H9 (cell line): ENCODE measurements around the gene DLGAP4. TPM values are rescaled to one million over a fixed set of nuclear protein-coding genes. Genes with fewer than 3 reads are reported as not detected.

Experiments
- DNase-seq: peaks from one replicate; pipeline ENCODE4 v3.0.0-alpha.2; 2017
- H2AFZ ChIP-seq: one replicate; pipeline ENCODE4 v1.6.1; 2013; ENCODE audit warnings: mild to moderate bottlenecking, low read length, control low read depth, moderate library complexity
- H2AK5ac ChIP-seq: 2 replicates; pipeline ENCODE4 v1.6.1; 2013; ENCODE audit warnings: low read length, control low read depth, mixed read lengths; ENCODE audit not compliant: insufficient read length
- H2BK120ac ChIP-seq: one replicate; pipeline ENCODE4 v1.6.1; 2013; ENCODE audit warnings: low read depth, mild to moderate bottlenecking, low read length, control low read depth, inconsistent platforms; ENCODE audit not compliant: poor library complexity, severe bottlenecking
- H2BK12ac ChIP-seq: 2 replicates; pipeline ENCODE4 v1.6.1; 2013; ENCODE audit warnings: low read length, control low read depth, mixed read lengths, low read depth; ENCODE audit not compliant: insufficient read length
- H2BK15ac ChIP-seq: 2 replicates; pipeline ENCODE4 v1.6.1; 2013; ENCODE audit warnings: low read depth, low read length, control low read depth
- H2BK20ac ChIP-seq: one replicate; pipeline ENCODE4 v1.6.1; 2013; ENCODE audit warnings: low read depth, mild to moderate bottlenecking, low read length, control low read depth, inconsistent platforms; ENCODE audit not compliant: poor library complexity, severe bottlenecking
- H2BK5ac ChIP-seq: 2 replicates; pipeline ENCODE4 v1.6.1; 2013; ENCODE audit warnings: low read length, control low read depth, mixed read lengths; ENCODE audit not compliant: insufficient read length
- H3K14ac ChIP-seq: 2 replicates; pipeline ENCODE4 v1.6.1; 2013; ENCODE audit warnings: low read length, control low read depth; ENCODE audit not compliant: insufficient read depth
- H3K18ac ChIP-seq: 2 replicates; pipeline ENCODE4 v1.6.1; 2013; ENCODE audit warnings: low read depth, mild to moderate bottlenecking, mixed read lengths, low read length, control low read depth; ENCODE audit not compliant: insufficient read length
- H3K23ac ChIP-seq: 2 replicates; pipeline ENCODE4 v1.6.1; 2013; ENCODE audit warnings: low read length, control low read depth, mixed read lengths, low read depth; ENCODE audit not compliant: insufficient read length
- H3K23me2 ChIP-seq: 2 replicates; pipeline ENCODE4 v1.6.1; 2013; ENCODE audit warnings: low read depth, mild to moderate bottlenecking, mixed read lengths, low read length, control low read depth; ENCODE audit not compliant: insufficient read length, poor library complexity, severe bottlenecking
- H3K27ac ChIP-seq: 2 replicates; pipeline ENCODE4 v1.5.1; 2013; ENCODE audit warnings: low read length, control low read depth, mixed read lengths, low read depth; ENCODE audit not compliant: insufficient read length
- H3K27me3 ChIP-seq: 2 replicates; pipeline ENCODE4 v1.6.1; 2013; ENCODE audit warnings: low read length, control low read depth, inconsistent platforms; ENCODE audit not compliant: insufficient read depth
- H3K4ac ChIP-seq: 2 replicates; pipeline ENCODE4 v1.6.1; 2013; ENCODE audit warnings: low read depth, mild to moderate bottlenecking, control low read depth, inconsistent platforms, low read length, moderate library complexity
- H3K4me1 ChIP-seq: 2 replicates; pipeline ENCODE4 v1.6.1; 2013; ENCODE audit warnings: low read length, control low read depth, inconsistent platforms; ENCODE audit not compliant: insufficient read depth
- H3K4me2 ChIP-seq: 2 replicates; pipeline ENCODE4 v1.6.1; 2013; ENCODE audit warnings: low read length, control low read depth, mixed read lengths; ENCODE audit not compliant: insufficient read length, insufficient read depth
- H3K56ac ChIP-seq: 2 replicates; pipeline ENCODE4 v1.6.1; 2013; ENCODE audit warnings: low read depth, mild to moderate bottlenecking, mixed read lengths, low read length, control low read depth; ENCODE audit not compliant: insufficient read length
- H3K79me1 ChIP-seq: 2 replicates; pipeline ENCODE4 v1.6.1; 2013; ENCODE audit warnings: low read depth, mild to moderate bottlenecking, moderate library complexity, low read length, control low read depth, inconsistent platforms; ENCODE audit not compliant: insufficient read depth, poor library complexity, severe bottlenecking
- H3K79me2 ChIP-seq: 2 replicates; pipeline ENCODE4 v1.6.1; 2013; ENCODE audit warnings: low read length, control low read depth, inconsistent platforms; ENCODE audit not compliant: insufficient read depth
- H3K9ac ChIP-seq: 2 replicates; pipeline ENCODE4 v1.6.1; 2013; ENCODE audit warnings: low read length, control low read depth, mixed read lengths; ENCODE audit not compliant: insufficient read length; ENCODE audit errors: extremely low read depth
- H3K9me3 ChIP-seq: one replicate; pipeline ENCODE4 v1.6.1; 2013; ENCODE audit warnings: low read depth, low read length, inconsistent platforms; ENCODE audit not compliant: control insufficient read depth
- H3T11ph ChIP-seq: one replicate; pipeline ENCODE4 v1.6.1; 2013; ENCODE audit warnings: mild to moderate bottlenecking, low read length, control low read depth, inconsistent platforms
- H4K20me1 ChIP-seq: one replicate; pipeline ENCODE4 v1.6.1; 2013; ENCODE audit not compliant: control insufficient read depth, insufficient read length, insufficient read depth
- H4K5ac ChIP-seq: 2 replicates; pipeline ENCODE4 v1.6.1; 2013; ENCODE audit warnings: low read depth, mild to moderate bottlenecking, mixed read lengths, low read length, control low read depth; ENCODE audit not compliant: insufficient read length
- H4K8ac ChIP-seq: replicated peaks from 2 replicates; pipeline ENCODE4 v1.6.1; 2013; ENCODE audit warnings: low read length, control low read depth, mixed read lengths, low read depth; ENCODE audit not compliant: insufficient read length
- H4K91ac ChIP-seq: 2 replicates; pipeline ENCODE4 v1.6.1; 2013; ENCODE audit warnings: low read depth, mild to moderate bottlenecking, moderate library complexity, mixed read lengths, low read length, control low read depth; ENCODE audit not compliant: insufficient read length
- H3K27ac Mint-ChIP-seq, 3 experiments: 2 replicates in 2 of 3; 3 replicates in 1 of 3; pipeline ENCODE4 v1.8.0; 2020 to 2021; ENCODE audit warnings: mixed read lengths in 3 of 3, mild to moderate bottlenecking in 1 of 3, moderate library complexity in 1 of 3
- H3K27me3 Mint-ChIP-seq: 2 replicates; pipeline ENCODE4 v1.8.0; 2021; ENCODE audit warnings: low read depth, mild to moderate bottlenecking, moderate library complexity, mixed read lengths
- H3K36me3 Mint-ChIP-seq, 3 experiments: 2 replicates in 2 of 3; 3 replicates in 1 of 3; pipeline ENCODE4 v1.8.0; 2020 to 2021; ENCODE audit warnings: low read depth in 3 of 3, mixed read lengths in 3 of 3; ENCODE audit not compliant: insufficient read depth in 1 of 3
- H3K4me1 Mint-ChIP-seq, 2 experiments: 2 replicates each; pipeline ENCODE4 v1.8.0; 2020; ENCODE audit warnings: mixed read lengths in 2 of 2
- H3K4me3 Mint-ChIP-seq, 2 experiments: 2 replicates in 1 of 2; 3 replicates in 1 of 2; pipeline ENCODE4 v1.8.0; 2020 to 2021; ENCODE audit warnings: mild to moderate bottlenecking in 2 of 2, mixed read lengths in 2 of 2, moderate library complexity in 1 of 2
- H3K9me3 Mint-ChIP-seq, 2 experiments: 2 replicates in 1 of 2; 3 replicates in 1 of 2; pipeline ENCODE4 v1.8.0; 2020; ENCODE audit warnings: mild to moderate bottlenecking in 2 of 2, mixed read lengths in 2 of 2, moderate library complexity in 1 of 2
- CTCF ChIP-seq: fragments of 200-600 bp; sonication (generic); conservative IDR thresholded peaks from 3 replicates; pipeline ENCODE4 v1.8.0; 2021; ENCODE audit warnings: antibody characterized with exemption, mild to moderate bottlenecking
- WGBS: extraction: QIAGEN DNeasy Blood & Tissue Kit; methylation state at CpG from one replicate; pipeline ENCODE4 v1.1.7; 2013; ENCODE audit warnings: missing lambda C conversion rate, low lambda C conversion rate, mixed read lengths; ENCODE audit not compliant: insufficient read length; ENCODE audit errors: extremely low coverage; 5-methylcytosine and 5-hydroxymethylcytosine counted together
- total RNA-seq: library from RNA; stranded (reverse); gene quantifications from 2 replicates; pipeline ENCODE4 v1.2.1, GENCODE V29; 2021

Gene DLGAP4
- total RNA-seq, 1 experiment from 2014 or later, result 48.0 TPM

GRCh38 chr20:36432096-36432495 lies 126.0 kb downstream of the DLGAP4 start:
- Mint-ChIP-seq H3K4me1 (peaks cover 3 to 4% of the 10 kb centered on the region in 2 experiments; a peak in 3 of 4 replicates), H3K9me3 (no peaks in the 10 kb centered on the region; a peak in 1 of 5 replicates), H3K27me3 (peaks cover 26% of the 10 kb centered on the region), H3K27ac (no peak overlapping the region; a peak in 1 of 7 replicates), H3K4me3 (no peak overlapping the region), H3K36me3 (no peaks in the 10 kb centered on the region; a peak in 1 of 7 replicates)
- no peak overlapping the region; the same call in 1 of the 2 replicates for H2BK15ac ChIP-seq
- H3K23ac ChIP-seq, result no peak overlapping the region
- no peak overlapping the region for H2AK5ac ChIP-seq
- no peak overlapping the region for H3K27ac ChIP-seq
- H3K14ac ChIP-seq, result no peak overlapping the region; the same call in 1 of the 2 replicates
- H3K9ac ChIP-seq, result no peak overlapping the region
- H2BK5ac ChIP-seq, result no peak overlapping the region
- H3K4me2 ChIP-seq, result no peak overlapping the region
- no peak overlapping the region for H2BK12ac ChIP-seq
- TF ChIP-seq CTCF, result no peak
- H3K4ac ChIP-seq, result no peak overlapping the region
- H3K18ac ChIP-seq, result no peak overlapping the region
- no peak overlapping the region for H4K8ac ChIP-seq
- H2BK20ac ChIP-seq, result no peak overlapping the region
- H3K79me1 ChIP-seq, result no peaks in the 10 kb centered on the region
- no peak overlapping the region for H4K5ac ChIP-seq
- H3T11ph ChIP-seq, result no peak overlapping the region
- no peaks in the 10 kb centered on the region for H4K20me1 ChIP-seq
- no CpG with 5 or more reads among the region's 23 CpGs for WGBS
- no peaks in the 10 kb centered on the region for H3K23me2 ChIP-seq
- no peaks in the 10 kb centered on the region for H3K9me3 ChIP-seq
- H3K4me1 ChIP-seq, result no peaks in the 10 kb centered on the region
- no peaks in the 10 kb centered on the region for H3K79me2 ChIP-seq
- no peak overlapping the region for H2AFZ ChIP-seq
- no peak overlapping the region for H2BK120ac ChIP-seq
- no peak overlapping the region for H3K56ac ChIP-seq
- no peak overlapping the region for H4K91ac ChIP-seq
- no peak for DNase-seq
- no peaks in the 10 kb centered on the region; the same call in 1 of the 2 replicates for H3K27me3 ChIP-seq
